GM23338 (cell line): ENCODE data around the gene PEPD. TPM values are rescaled to one million over a fixed set of nuclear protein-coding genes. Genes with fewer than 3 reads are reported as not detected.

Experiments
- ATAC-seq: fragments of 200-7000 bp; cut with Tn5 transposase; 3 replicates; pipeline ENCODE4 v1.9.1; 2020
- DNase-seq: peaks from one replicate; pipeline ENCODE4 v3.0.0-alpha.2; 2015; ENCODE audit warnings: low spot score
- H2AFZ ChIP-seq: fragments of 200-600 bp; sonication (generic); 2 replicates; pipeline ENCODE4 v1.8.0; 2016; ENCODE audit warnings: antibody characterized with exemption, mild to moderate bottlenecking, moderate library complexity
- H3F3A ChIP-seq: fragments of 200-600 bp; sonication (generic); replicated peaks from 2 replicates; pipeline ENCODE4 v1.8.0; 2017; ENCODE audit warnings: antibody characterized with exemption, mixed run types, low read depth
- H3K27ac ChIP-seq: fragments of 200-600 bp; sonication (generic); 2 replicates; pipeline ENCODE4 v1.6.1; 2016; ENCODE audit warnings: low read depth
- H3K27me3 ChIP-seq: fragments of 200-600 bp; sonication (generic); 2 replicates; pipeline ENCODE4 v1.8.0; 2016; ENCODE audit warnings: mild to moderate bottlenecking, mixed run types, moderate library complexity; ENCODE audit not compliant: insufficient read depth
- H3K36me3 ChIP-seq: fragments of 200-600 bp; sonication (generic); 2 replicates; pipeline ENCODE4 v1.8.0; 2016; ENCODE audit warnings: mild to moderate bottlenecking; ENCODE audit not compliant: insufficient read depth
- H3K4me1 ChIP-seq: fragments of 200-600 bp; sonication (generic); 2 replicates; pipeline ENCODE4 v1.8.0; 2016; ENCODE audit warnings: mild to moderate bottlenecking, moderate library complexity; ENCODE audit not compliant: insufficient read depth
- H3K4me2 ChIP-seq: fragments of 200-600 bp; sonication (generic); 2 replicates; pipeline ENCODE4 v1.7.1; 2017; ENCODE audit warnings: mixed run types
- H3K4me3 ChIP-seq: fragments of 200-600 bp; sonication (generic); 2 replicates; pipeline ENCODE4 v1.6.1; 2016; ENCODE audit warnings: mixed run types
- H3K79me2 ChIP-seq: fragments of 200-600 bp; sonication (generic); replicated peaks from 2 replicates; pipeline ENCODE4 v1.8.0; 2017; ENCODE audit warnings: mild to moderate bottlenecking; ENCODE audit not compliant: insufficient read depth
- H3K9me2 ChIP-seq: fragments of 200-600 bp; sonication (generic); 2 replicates; pipeline ENCODE4 v1.8.0; 2017; ENCODE audit not compliant: insufficient read depth
- H4K20me1 ChIP-seq: fragments of 200-600 bp; sonication (generic); replicated peaks from 2 replicates; pipeline ENCODE4 v1.8.0; 2017; ENCODE audit warnings: mild to moderate bottlenecking; ENCODE audit not compliant: insufficient read depth
- H3K27ac Mint-ChIP-seq: 2 replicates; pipeline ENCODE4 v1.8.0; 2020; ENCODE audit warnings: inconsistent platforms, mild to moderate bottlenecking, moderate library complexity, mixed read lengths
- H3K27me3 Mint-ChIP-seq: 3 replicates; pipeline ENCODE4 v1.8.0; 2022; ENCODE audit warnings: low read depth, mild to moderate bottlenecking, moderate library complexity, mixed read lengths, inconsistent platforms; ENCODE audit not compliant: insufficient read depth, poor library complexity
- H3K36me3 Mint-ChIP-seq: 3 replicates; pipeline ENCODE4 v1.8.0; 2021; ENCODE audit warnings: low read depth, mild to moderate bottlenecking, inconsistent platforms, moderate library complexity, mixed read lengths
- H3K4me1 Mint-ChIP-seq: 3 replicates; pipeline ENCODE4 v1.8.0; 2020; ENCODE audit warnings: mild to moderate bottlenecking, inconsistent platforms, mixed read lengths
- H3K4me3 Mint-ChIP-seq: 3 replicates; pipeline ENCODE4 v1.8.0; 2021; ENCODE audit warnings: moderate library complexity, mild to moderate bottlenecking, inconsistent platforms, mixed read lengths
- H3K9me3 Mint-ChIP-seq: 3 replicates; pipeline ENCODE4 v1.8.0; 2020; ENCODE audit warnings: moderate library complexity, mild to moderate bottlenecking, inconsistent platforms, mixed read lengths
- CREB1 ChIP-seq: fragments of 250-450 bp; sonication (Bioruptor Pico); IDR thresholded peaks from 2 replicates; pipeline ENCODE4 v1.5.0; 2020; ENCODE audit warnings: low read depth, mild to moderate bottlenecking, moderate library complexity
- CTCF ChIP-seq, 2 experiments: fragments of 200-600 bp in 1 of 2; sonication (generic) in 1 of 2; conservative IDR thresholded peaks; 2 replicates each; pipeline versions ENCODE4 v1.5.1 to v1.6.1; 2016 to 2017; ENCODE audit warnings: antibody characterized with exemption in 2 of 2, low read depth in 2 of 2, mild to moderate bottlenecking in 2 of 2, moderate library complexity in 1 of 2
- EZH2 ChIP-seq: fragments of 200-600 bp; sonication (generic); IDR thresholded peaks from one replicate; pipeline ENCODE4 v1.8.0; 2017; ENCODE audit warnings: antibody characterized with exemption, mild to moderate bottlenecking, low read depth; ENCODE audit not compliant: unreplicated experiment
- EZH2phosphoT487 ChIP-seq: fragments of 200-600 bp; sonication (generic); IDR thresholded peaks from one replicate; pipeline ENCODE4 v1.8.1; 2018; ENCODE audit warnings: antibody characterized with exemption; ENCODE audit not compliant: unreplicated experiment
- JUNB ChIP-seq: IDR thresholded peaks from one replicate; pipeline ENCODE4 v1.6.1; 2016; ENCODE audit warnings: antibody characterized with exemption; ENCODE audit not compliant: unreplicated experiment
- NANOG ChIP-seq: IDR thresholded peaks from 2 replicates; pipeline ENCODE4 v1.6.1; 2016; ENCODE audit warnings: antibody characterized with exemption, borderline replicate concordance
- POLR2AphosphoS5 ChIP-seq: IDR thresholded peaks from 2 replicates; pipeline ENCODE4 v1.6.1; 2016; ENCODE audit warnings: antibody characterized with exemption, low read depth
- REST ChIP-seq: IDR thresholded peaks from one replicate; pipeline ENCODE4 v1.6.1; 2018; ENCODE audit warnings: antibody characterized with exemption; ENCODE audit not compliant: unreplicated experiment
- STAT1 ChIP-seq: IDR thresholded peaks from one replicate; pipeline ENCODE4 v1.6.1; 2016; ENCODE audit warnings: antibody characterized with exemption; ENCODE audit not compliant: unreplicated experiment
- ZNF114 ChIP-seq: fragments of 250-450 bp; sonication (Bioruptor Pico); IDR thresholded peaks from 2 replicates; pipeline ENCODE4 v1.5.0; 2020; ENCODE audit warnings: mild to moderate bottlenecking, moderate library complexity
- ZNF331 ChIP-seq: fragments of 250-450 bp; sonication (Bioruptor Pico); IDR thresholded peaks from 2 replicates; pipeline ENCODE4 v1.5.0; 2020; ENCODE audit warnings: low read depth, mild to moderate bottlenecking, moderate library complexity
- polyA plus RNA-seq: library from polyadenylated mRNA; unstranded; fragments of >200 nt; fragmentation: Nextera tagmentation; extraction: Ambion mirVana; gene quantifications from 2 replicates; pipeline ENCODE4 v1.2.1, GENCODE V29; 2016
- total RNA-seq: library from RNA; depleted of rRNA; stranded (reverse); fragments of >200 nt; shearing (Covaris generic); gene quantifications from 2 replicates; pipeline ENCODE4 v1.2.3, GENCODE V29; 2014
- TF ChIP-seq, protein P1 (sequence below): fragments of 250-450 bp; sonication (Bioruptor Pico); IDR thresholded peaks from 2 replicates; pipeline ENCODE4 v1.5.0; 2020; ENCODE audit warnings: mild to moderate bottlenecking, moderate library complexity
- TF ChIP-seq, protein P2 (sequence below): IDR thresholded peaks from 2 replicates; pipeline ENCODE4 v1.6.1; 2016; ENCODE audit warnings: antibody characterized with exemption

The PEPD gene
- total and polyA plus RNA-seq, 2 experiments from 2014 or later = 81.7 to 89.2 TPM

- no peak for ATAC-seq
- no peak overlapping the region for H3K4me3 Mint-ChIP-seq
These were observed 120.5 kb downstream of the PEPD start for GRCh38 chr19:33400856-33401682.

More at GRCh38 chr19:33400856-33401682, 120.5 kb downstream of the PEPD start:
- Histone ChIP-seq H3K4me1 (no peaks in the 10 kb centered on the region), H3K9me2 (no peaks in the 10 kb centered on the region), H3K79me2 (no peaks in the 10 kb centered on the region), H3K27me3 (no peaks in the 10 kb centered on the region), H3F3A (no peaks in the 10 kb centered on the region), H3K4me3 (no peak overlapping the region), H3K4me2 (no peak overlapping the region), H4K20me1 (no peaks in the 10 kb centered on the region), H2AFZ (no peak overlapping the region), H3K36me3 (no peaks in the 10 kb centered on the region), H3K27ac (no peak overlapping the region)
- H3K27ac Mint-ChIP-seq = no peak overlapping the region
- H3K4me1 Mint-ChIP-seq = peaks cover 7% of the 10 kb centered on the region
- TF ChIP-seq ZNF114 (CRISPR knock-in tag) (no peak), EZH2phosphoT487 (no peak), POLR2AphosphoS5 (no peak), REST (no peak), NANOG (no peak), EZH2 (no peak), ZNF331 (CRISPR knock-in tag) (no peak), CREB1 (CRISPR knock-in tag) (no peak), CTCF (conservative IDR thresholded peaks at IDR 0.05; ENCODE audit: low read depth in 2 of 2) (no peak), STAT1 (no peak), JUNB (no peak)
- TF ChIP-seq, protein P1, sequence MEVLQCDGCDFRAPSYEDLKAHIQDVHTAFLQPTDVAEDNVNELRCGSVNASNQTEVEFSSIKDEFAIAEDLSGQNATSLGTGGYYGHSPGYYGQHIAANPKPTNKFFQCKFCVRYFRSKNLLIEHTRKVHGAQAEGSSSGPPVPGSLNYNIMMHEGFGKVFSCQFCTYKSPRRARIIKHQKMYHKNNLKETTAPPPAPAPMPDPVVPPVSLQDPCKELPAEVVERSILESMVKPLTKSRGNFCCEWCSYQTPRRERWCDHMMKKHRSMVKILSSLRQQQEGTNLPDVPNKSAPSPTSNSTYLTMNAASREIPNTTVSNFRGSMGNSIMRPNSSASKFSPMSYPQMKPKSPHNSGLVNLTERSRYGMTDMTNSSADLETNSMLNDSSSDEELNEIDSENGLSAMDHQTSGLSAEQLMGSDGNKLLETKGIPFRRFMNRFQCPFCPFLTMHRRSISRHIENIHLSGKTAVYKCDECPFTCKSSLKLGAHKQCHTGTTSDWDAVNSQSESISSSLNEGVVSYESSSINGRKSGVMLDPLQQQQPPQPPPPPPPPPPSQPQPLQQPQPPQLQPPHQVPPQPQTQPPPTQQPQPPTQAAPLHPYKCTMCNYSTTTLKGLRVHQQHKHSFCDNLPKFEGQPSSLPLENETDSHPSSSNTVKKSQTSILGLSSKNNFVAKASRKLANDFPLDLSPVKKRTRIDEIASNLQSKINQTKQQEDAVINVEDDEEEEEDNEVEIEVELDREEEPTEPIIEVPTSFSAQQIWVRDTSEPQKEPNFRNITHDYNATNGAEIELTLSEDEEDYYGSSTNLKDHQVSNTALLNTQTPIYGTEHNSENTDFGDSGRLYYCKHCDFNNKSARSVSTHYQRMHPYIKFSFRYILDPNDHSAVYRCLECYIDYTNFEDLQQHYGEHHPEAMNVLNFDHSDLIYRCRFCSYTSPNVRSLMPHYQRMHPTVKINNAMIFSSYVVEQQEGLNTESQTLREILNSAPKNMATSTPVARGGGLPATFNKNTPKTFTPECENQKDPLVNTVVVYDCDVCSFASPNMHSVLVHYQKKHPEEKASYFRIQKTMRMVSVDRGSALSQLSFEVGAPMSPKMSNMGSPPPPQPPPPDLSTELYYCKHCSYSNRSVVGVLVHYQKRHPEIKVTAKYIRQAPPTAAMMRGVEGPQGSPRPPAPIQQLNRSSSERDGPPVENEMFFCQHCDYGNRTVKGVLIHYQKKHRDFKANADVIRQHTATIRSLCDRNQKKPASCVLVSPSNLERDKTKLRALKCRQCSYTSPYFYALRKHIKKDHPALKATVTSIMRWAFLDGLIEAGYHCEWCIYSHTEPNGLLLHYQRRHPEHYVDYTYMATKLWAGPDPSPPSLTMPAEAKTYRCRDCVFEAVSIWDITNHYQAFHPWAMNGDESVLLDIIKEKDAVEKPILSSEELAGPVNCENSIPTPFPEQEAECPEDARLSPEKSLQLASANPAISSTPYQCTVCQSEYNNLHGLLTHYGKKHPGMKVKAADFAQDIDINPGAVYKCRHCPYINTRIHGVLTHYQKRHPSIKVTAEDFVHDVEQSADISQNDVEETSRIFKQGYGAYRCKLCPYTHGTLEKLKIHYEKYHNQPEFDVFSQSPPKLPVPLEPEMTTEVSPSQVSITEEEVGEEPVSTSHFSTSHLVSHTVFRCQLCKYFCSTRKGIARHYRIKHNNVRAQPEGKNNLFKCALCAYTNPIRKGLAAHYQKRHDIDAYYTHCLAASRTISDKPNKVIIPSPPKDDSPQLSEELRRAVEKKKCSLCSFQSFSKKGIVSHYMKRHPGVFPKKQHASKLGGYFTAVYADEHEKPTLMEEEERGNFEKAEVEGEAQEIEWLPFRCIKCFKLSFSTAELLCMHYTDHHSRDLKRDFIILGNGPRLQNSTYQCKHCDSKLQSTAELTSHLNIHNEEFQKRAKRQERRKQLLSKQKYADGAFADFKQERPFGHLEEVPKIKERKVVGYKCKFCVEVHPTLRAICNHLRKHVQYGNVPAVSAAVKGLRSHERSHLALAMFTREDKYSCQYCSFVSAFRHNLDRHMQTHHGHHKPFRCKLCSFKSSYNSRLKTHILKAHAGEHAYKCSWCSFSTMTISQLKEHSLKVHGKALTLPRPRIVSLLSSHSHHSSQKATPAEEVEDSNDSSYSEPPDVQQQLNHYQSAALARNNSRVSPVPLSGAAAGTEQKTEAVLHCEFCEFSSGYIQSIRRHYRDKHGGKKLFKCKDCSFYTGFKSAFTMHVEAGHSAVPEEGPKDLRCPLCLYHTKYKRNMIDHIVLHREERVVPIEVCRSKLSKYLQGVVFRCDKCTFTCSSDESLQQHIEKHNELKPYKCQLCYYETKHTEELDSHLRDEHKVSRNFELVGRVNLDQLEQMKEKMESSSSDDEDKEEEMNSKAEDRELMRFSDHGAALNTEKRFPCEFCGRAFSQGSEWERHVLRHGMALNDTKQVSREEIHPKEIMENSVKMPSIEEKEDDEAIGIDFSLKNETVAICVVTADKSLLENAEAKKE (CRISPR knock-in tag) = no peak
- TF ChIP-seq, protein P2, sequence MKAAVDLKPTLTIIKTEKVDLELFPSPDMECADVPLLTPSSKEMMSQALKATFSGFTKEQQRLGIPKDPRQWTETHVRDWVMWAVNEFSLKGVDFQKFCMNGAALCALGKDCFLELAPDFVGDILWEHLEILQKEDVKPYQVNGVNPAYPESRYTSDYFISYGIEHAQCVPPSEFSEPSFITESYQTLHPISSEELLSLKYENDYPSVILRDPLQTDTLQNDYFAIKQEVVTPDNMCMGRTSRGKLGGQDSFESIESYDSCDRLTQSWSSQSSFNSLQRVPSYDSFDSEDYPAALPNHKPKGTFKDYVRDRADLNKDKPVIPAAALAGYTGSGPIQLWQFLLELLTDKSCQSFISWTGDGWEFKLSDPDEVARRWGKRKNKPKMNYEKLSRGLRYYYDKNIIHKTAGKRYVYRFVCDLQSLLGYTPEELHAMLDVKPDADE = no peak
- no peaks in the 10 kb centered on the region for H3K36me3 Mint-ChIP-seq
- no peaks in the 10 kb centered on the region; the same call in 2 of the 3 replicates for H3K9me3 Mint-ChIP-seq
- DNase-seq = no peak
- H3K27me3 Mint-ChIP-seq = peaks cover 3% of the 10 kb centered on the region
